EL (cell line): ENCODE results near the gene VAPA.

ENCODE experiments used
- DNase-seq: peaks from one replicate; pipeline ENCODE4 v3.0.0-alpha.2; 2016

Gene VAPA

GRCh38 chr18:9915291-9916076, 1.7 kb downstream of the VAPA start:
- DNase-seq: no peak

- DNase-seq: peak; percentile 19
Measured at GRCh38 chr18:9916077-9916639, 2.3 kb downstream of the VAPA start.

GRCh38 chr18:9916808-9917207, 3.0 kb downstream of the VAPA start:
- no peak for DNase-seq

GRCh38 chr18:9918016-9918680, 4.3 kb downstream of the VAPA start:
- peak; percentile 40 for DNase-seq

- no peak for DNase-seq
Measured at GRCh38 chr18:9919564-9920232, 5.9 kb downstream of the VAPA start.

- DNase-seq: no peak
Measured at GRCh38 chr18:9922592-9923311, 8.9 kb downstream of the VAPA start.

GRCh38 chr18:9924371-9924943, 10.6 kb downstream of the VAPA start:
- DNase-seq: no peak

- no peak for DNase-seq
Measured at GRCh38 chr18:9925369-9925768, 11.6 kb downstream of the VAPA start.

- DNase-seq: no peak
Measured at GRCh38 chr18:9925795-9926194, 12.0 kb downstream of the VAPA start.

- DNase-seq: no peak
Measured at GRCh38 chr18:9926223-9926894, 12.5 kb downstream of the VAPA start.

GRCh38 chr18:9926977-9927376, 13.2 kb downstream of the VAPA start:
- no peak for DNase-seq

- no peak for DNase-seq
Measured at GRCh38 chr18:9927392-9928063, 13.7 kb downstream of the VAPA start.

- no peak for DNase-seq
Measured at GRCh38 chr18:9928646-9929259, 14.9 kb downstream of the VAPA start.

GRCh38 chr18:9930299-9930884, 16.6 kb downstream of the VAPA start:
- no peak for DNase-seq

- DNase-seq: no peak
Measured at GRCh38 chr18:9931146-9931545, 17.3 kb downstream of the VAPA start.

- DNase-seq: no peak
Measured at GRCh38 chr18:9931678-9932077, 17.9 kb downstream of the VAPA start.

GRCh38 chr18:9933865-9934264, 20.0 kb downstream of the VAPA start:
- no peak for DNase-seq

GRCh38 chr18:9934274-9934673, 20.5 kb downstream of the VAPA start:
- DNase-seq: no peak

- no peak for DNase-seq
Measured at GRCh38 chr18:9941103-9941502, 27.3 kb downstream of the VAPA start.

GRCh38 chr18:9941660-9942059, 27.8 kb downstream of the VAPA start:
- no peak for DNase-seq

GRCh38 chr18:9943311-9943710, 29.5 kb downstream of the VAPA start:
- no peak for DNase-seq
